ENCODE data around the gene STS.

DNA sequence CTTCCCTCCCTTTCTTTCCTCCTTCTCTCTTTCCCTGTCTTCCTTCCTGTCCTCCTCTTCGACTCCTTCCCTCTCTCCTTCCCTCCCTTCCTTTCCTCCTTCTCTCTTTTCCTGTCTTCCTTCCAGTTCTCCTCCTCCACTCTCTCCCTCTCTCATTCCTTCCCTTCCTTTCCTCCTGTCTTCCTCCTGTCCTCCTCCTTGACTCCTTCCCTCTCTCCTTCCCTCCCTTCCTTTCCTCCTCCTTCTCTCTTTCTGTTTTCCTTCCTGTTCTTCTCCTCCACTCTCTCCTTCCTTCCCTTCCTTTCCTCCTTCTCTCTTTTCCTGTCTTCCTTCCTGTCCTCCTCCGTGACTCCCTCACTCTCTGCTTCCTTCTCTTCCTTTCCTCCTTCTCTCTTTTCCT lies 5.7 kb downstream of the STS start:
- TF ChIP-seq CTCF (IDR thresholded peaks at IDR 0.05) (no peak), POLR2A (IDR thresholded peaks at IDR 0.05) (no peak)

Data from body of pancreas (tissue), 4 donors.